Loucy (cell line): ENCODE data around the gene NME3.
A peak's percentile ranks its signal among the peaks of the same experiment; 100 is the strongest.

Source experiments
- H2AFZ ChIP-seq: fragments of 200-600 bp; sonication (generic); 2 replicates; pipeline ENCODE4 v1.6.0; 2016; ENCODE audit warnings: antibody characterized with exemption, mild to moderate bottlenecking, low read length, moderate library complexity
- H3F3A ChIP-seq: fragments of 200-600 bp; 2 replicates; pipeline ENCODE4 v1.6.0; 2016; ENCODE audit warnings: antibody characterized with exemption, low read depth, mild to moderate bottlenecking
- H3K27me3 ChIP-seq: fragments of 200-600 bp; sonication (generic); 2 replicates; pipeline ENCODE4 v1.6.1; 2014; ENCODE audit warnings: low read length, mild to moderate bottlenecking; ENCODE audit not compliant: insufficient read depth, poor library complexity, severe bottlenecking
- H3K36me3 ChIP-seq: fragments of 200-600 bp; sonication (generic); 2 replicates; pipeline ENCODE4 v1.6.1; 2016; ENCODE audit warnings: low read length; ENCODE audit not compliant: insufficient read depth
- H3K4me1 ChIP-seq: fragments of 200-600 bp; sonication (generic); 2 replicates; pipeline ENCODE4 v1.5.1; 2014; ENCODE audit warnings: low read length, mild to moderate bottlenecking; ENCODE audit not compliant: insufficient read depth, poor library complexity, severe bottlenecking
- H3K4me2 ChIP-seq: fragments of 200-600 bp; sonication (generic); 2 replicates; pipeline ENCODE4 v1.6.0; 2014; ENCODE audit warnings: antibody characterized with exemption, low read length, low read depth, mild to moderate bottlenecking; ENCODE audit not compliant: poor library complexity, severe bottlenecking
- H3K4me3 ChIP-seq: fragments of 200-600 bp; sonication (generic); 2 replicates; pipeline ENCODE4 v1.5.1; 2014; ENCODE audit warnings: low read length, mild to moderate bottlenecking, mixed read lengths; ENCODE audit not compliant: poor library complexity, severe bottlenecking
- H3K79me2 ChIP-seq: fragments of 200-600 bp; sonication (generic); 2 replicates; pipeline ENCODE4 v1.6.1; 2014; ENCODE audit warnings: low read length; ENCODE audit not compliant: insufficient read depth
- H3K9ac ChIP-seq: fragments of 200-600 bp; sonication (generic); 2 replicates; pipeline ENCODE4 v1.6.0; 2014; ENCODE audit warnings: mild to moderate bottlenecking, low read depth, low read length, moderate library complexity; ENCODE audit not compliant: poor library complexity, severe bottlenecking
- H3K9me2 ChIP-seq: fragments of 200-600 bp; sonication (generic); replicated peaks from 2 replicates; pipeline ENCODE4 v1.6.1; 2016; ENCODE audit warnings: low read depth, low read length, mixed read lengths
- H3K9me3 ChIP-seq: fragments of 200-600 bp; sonication (generic); 2 replicates; pipeline ENCODE4 v1.6.1; 2014; ENCODE audit warnings: mild to moderate bottlenecking, antibody characterized with exemption, low read length, low read depth; ENCODE audit not compliant: insufficient read depth
- H4K20me1 ChIP-seq: fragments of 200-600 bp; sonication (generic); 2 replicates; pipeline ENCODE4 v1.6.0; 2014; ENCODE audit warnings: antibody characterized with exemption, low read length, mild to moderate bottlenecking; ENCODE audit not compliant: insufficient read depth, poor library complexity, severe bottlenecking
- CTCF ChIP-seq: fragments of 200-600 bp; sonication (generic); conservative IDR thresholded peaks from 2 replicates; pipeline ENCODE4 v1.5.1; 2014; ENCODE audit warnings: mild to moderate bottlenecking, antibody characterized with exemption, low read length
- EZH2phosphoT487 ChIP-seq: fragments of 200-600 bp; IDR thresholded peaks from 2 replicates; pipeline ENCODE4 v1.6.1; 2018; ENCODE audit warnings: antibody characterized with exemption, mild to moderate bottlenecking, moderate library complexity, borderline replicate concordance

The NME3 gene

GRCh38 chr16:1780677-1781072 is 9.3 kb upstream of the NME3 start:
- H3K36me3 ChIP-seq, result no peaks in the 10 kb centered on the region
- TF ChIP-seq CTCF (no peak), EZH2phosphoT487 (no peak)
- peak overlapping the region; percentile 93 for H3K4me3 ChIP-seq
- H3K9ac ChIP-seq, result no peak overlapping the region
- H3F3A ChIP-seq, result no peaks in the 10 kb centered on the region
- H3K9me3 ChIP-seq, result no peaks in the 10 kb centered on the region
- no peak overlapping the region for H2AFZ ChIP-seq
- no peaks in the 10 kb centered on the region for H3K4me1 ChIP-seq
- H3K27me3 ChIP-seq, result no peaks in the 10 kb centered on the region
- peak overlapping the region; percentile 75 for H3K4me2 ChIP-seq
- H3K9me2 ChIP-seq, result no peaks in the 10 kb centered on the region
- peaks cover 48% of the 10 kb centered on the region for H3K79me2 ChIP-seq
- peaks cover 4% of the 10 kb centered on the region for H4K20me1 ChIP-seq

- no peak overlapping the region for H3K9ac ChIP-seq
- no peaks in the 10 kb centered on the region for H3K9me2 ChIP-seq
- H3K4me2 ChIP-seq, result no peak overlapping the region
- H2AFZ ChIP-seq, result no peak overlapping the region
- H3K9me3 ChIP-seq, result no peaks in the 10 kb centered on the region
- no peaks in the 10 kb centered on the region for H3K36me3 ChIP-seq
- H3F3A ChIP-seq, result no peaks in the 10 kb centered on the region
- peaks cover 42% of the 10 kb centered on the region for H3K79me2 ChIP-seq
- no peaks in the 10 kb centered on the region for H3K4me1 ChIP-seq
- TF ChIP-seq EZH2phosphoT487, result no peak
- TF ChIP-seq CTCF, result no peak
- peaks cover 4% of the 10 kb centered on the region for H4K20me1 ChIP-seq
- no peaks in the 10 kb centered on the region for H3K27me3 ChIP-seq
- no peak overlapping the region for H3K4me3 ChIP-seq
Observed at GRCh38 chr16:1779741-1780676, 8.7 kb upstream of the NME3 start.

- Histone ChIP-seq H3K9me3 (no peaks in the 10 kb centered on the region), H3K9ac (no peak overlapping the region), H3K27me3 (no peaks in the 10 kb centered on the region), H2AFZ (no peak overlapping the region), H3K4me2 (no peak overlapping the region), H3K4me1 (no peaks in the 10 kb centered on the region), H3K9me2 (no peaks in the 10 kb centered on the region), H3K79me2 (peaks cover 40% of the 10 kb centered on the region), H3K4me3 (no peak overlapping the region), H3K36me3 (no peaks in the 10 kb centered on the region), H4K20me1 (peaks cover 7% of the 10 kb centered on the region), H3F3A (no peaks in the 10 kb centered on the region)
- no peak for TF ChIP-seq EZH2phosphoT487
- TF ChIP-seq CTCF, result no peak
Observed at GRCh38 chr16:1779234-1779701, 7.9 kb upstream of the NME3 start.
